A549 (cell line): ENCODE data around the gene DEFB128. TPM values are rescaled to one million over a fixed set of nuclear protein-coding genes. Genes with fewer than 3 reads are reported as not detected.

Experiments
- ATAC-seq, 2 experiments: fragments of 200-7000 bp in 1 of 2; fragments of >200 bp in 1 of 2; cut with Nextera tagmentation in 1 of 2; cut with Tn5 transposase in 1 of 2; 3 replicates each; pipeline versions ENCODE4 v1.8.0 to v1.9.1; 2018 to 2020; ENCODE audit warnings: mild to moderate bottlenecking in 1 of 2, moderate library complexity in 1 of 2
- CTCF ChIA-PET: fragments of 300-600 bp; sonication (Branson Sonifier 250); formaldehyde crosslinking; extraction: SDS; loops from one replicate; lab custom pipeline; 2021; ENCODE audit warnings: antibody characterized with exemption, inconsistent platforms; lab: Yijun Ruan, JAX
- POLR2A ChIA-PET: fragments of 350-600 bp; formaldehyde crosslinking; extraction: SDS; loops from one replicate; lab custom pipeline; 2021; ENCODE audit warnings: antibody characterized with exemption, inconsistent platforms; lab: Yijun Ruan, JAX
- DNase-seq, 2 experiments: peaks; one replicate each; pipeline versions ENCODE4 v3.0.0 to v3.0.0-alpha.2; 2011 to 2016; ENCODE audit warnings: low read depth in 1 of 2, low spot score in 1 of 2
- FAIRE-seq: peaks from 2 replicates; lab custom pipeline; 2011; peaks lifted over from hg19 to GRCh38; lab: Jason Lieb, UNC
- H3K27ac ChIP-seq, 2 experiments: fragments of >200 bp; sonication (Bioruptor Twin); formaldehyde crosslinking; 3 replicates each; pipeline ENCODE4 v1.5.1; 2016 to 2017
- H3K4me1 ChIP-seq: fragments of >200 bp; sonication (Bioruptor Twin); formaldehyde crosslinking; 3 replicates; pipeline ENCODE4 v1.6.1; 2016
- H3K4me2 ChIP-seq: fragments of >200 bp; sonication (Bioruptor Twin); formaldehyde crosslinking; 3 replicates; pipeline ENCODE4 v1.6.1; 2016
- H3K4me3 ChIP-seq: fragments of >200 bp; sonication (Bioruptor Twin); formaldehyde crosslinking; 3 replicates; pipeline ENCODE4 v1.5.1; 2016
- H3K9me3 ChIP-seq: fragments of >200 bp; sonication (Bioruptor Twin); formaldehyde crosslinking; 3 replicates; pipeline ENCODE4 v1.6.1; 2016
- CTCF ChIP-seq: fragments of >200 bp; sonication (Bioruptor Twin); formaldehyde crosslinking; IDR thresholded peaks from 3 replicates; pipeline ENCODE4 v1.5.1; 2016
- EHF ChIP-seq: fragments of 250-450 bp; sonication (Bioruptor Pico); IDR thresholded peaks from 2 replicates; pipeline ENCODE4 v1.5.0; 2020; ENCODE audit warnings: mild to moderate bottlenecking
- EP300 ChIP-seq, 2 experiments: fragments of >200 bp; sonication (Bioruptor Twin); formaldehyde crosslinking; IDR thresholded peaks; 2 replicates in 1 of 2; 3 replicates in 1 of 2; pipeline ENCODE4 v1.6.1; 2016 to 2017
- FOSB ChIP-seq: fragments of 250-450 bp; sonication (Bioruptor Pico); IDR thresholded peaks from 2 replicates; pipeline ENCODE4 v1.5.0; 2020; ENCODE audit warnings: mild to moderate bottlenecking, moderate library complexity
- HOXA7 ChIP-seq: fragments of 250-450 bp; sonication (Bioruptor Pico); IDR thresholded peaks from 2 replicates; pipeline ENCODE4 v1.5.0; 2020; ENCODE audit warnings: mild to moderate bottlenecking, moderate library complexity
- HOXB13 ChIP-seq: fragments of 250-450 bp; sonication (Bioruptor Pico); IDR thresholded peaks from 2 replicates; pipeline ENCODE4 v1.5.0; 2020; ENCODE audit warnings: low read depth, mild to moderate bottlenecking, moderate library complexity
- HOXB5 ChIP-seq: fragments of 250-450 bp; sonication (Bioruptor Pico); IDR thresholded peaks from 2 replicates; pipeline ENCODE4 v1.5.0; 2020; ENCODE audit warnings: mild to moderate bottlenecking, moderate library complexity
- JUNB ChIP-seq: fragments of >200 bp; sonication (Bioruptor Twin); formaldehyde crosslinking; IDR thresholded peaks from 2 replicates; pipeline ENCODE4 v1.6.1; 2016
- KDM5A ChIP-seq: fragments of 200-600 bp; sonication (generic); IDR thresholded peaks from 2 replicates; pipeline ENCODE4 v1.6.1; 2016; ENCODE audit warnings: antibody characterized with exemption, mild to moderate bottlenecking
- NR3C1 ChIP-seq: fragments of >200 bp; sonication (Bioruptor Twin); formaldehyde crosslinking; IDR thresholded peaks from 3 replicates; pipeline ENCODE4 v1.6.1; 2017
- PHF8 ChIP-seq: fragments of 200-600 bp; sonication (generic); IDR thresholded peaks from 2 replicates; pipeline ENCODE4 v1.6.1; 2016; ENCODE audit warnings: low read depth, mild to moderate bottlenecking, antibody characterized with exemption, moderate library complexity, borderline replicate concordance
- RAD21 ChIP-seq, 2 experiments: fragments of >200 bp in 1 of 2; sonication (Bioruptor Twin) in 1 of 2; formaldehyde crosslinking in 1 of 2; IDR thresholded peaks in 1 of 2; conservative IDR thresholded peaks in 1 of 2; 2 replicates in 1 of 2; 3 replicates in 1 of 2; pipeline ENCODE4 v1.6.1; 2012 to 2018; ENCODE audit warnings: inconsistent platforms in 1 of 2
- SREBF2 ChIP-seq: fragments of 450-650 bp; IDR thresholded peaks from 2 replicates; pipeline ENCODE4 v1.6.1; 2014; ENCODE audit warnings: mild to moderate bottlenecking, moderate library complexity
- ZFP36 ChIP-seq: fragments of 450-650 bp; IDR thresholded peaks from 2 replicates; pipeline ENCODE4 v1.6.1; 2014; ENCODE audit warnings: borderline replicate concordance; ENCODE audit not compliant: partially characterized antibody
- ZNF302 ChIP-seq: fragments of 250-450 bp; sonication (Bioruptor Pico); IDR thresholded peaks from 2 replicates; pipeline ENCODE4 v1.9.0; 2021; ENCODE audit warnings: inconsistent platforms, mild to moderate bottlenecking, moderate library complexity
- WGBS: methylation state at CpG from one replicate; pipeline ENCODE4 v1.1.6; 2017; ENCODE audit errors: missing lambda C conversion rate; 5-methylcytosine and 5-hydroxymethylcytosine counted together
- polyA plus RNA-seq, 4 experiments: library from polyadenylated mRNA; depleted of rRNA in 3 of 4; stranded (reverse); fragments of >200 nt; fragmentation: RNase III in 1 of 4; extraction: RNeasy Plus Mini Kit Qiagen cat#74134 plus additional on column Dnase treatment in 1 of 4; gene quantifications; 2 replicates in 3 of 4; 3 replicates in 1 of 4; pipeline ENCODE4 v1.2.3, GENCODE V29; 2011 to 2017
- TF ChIP-seq, protein P1 (sequence below): fragments of >200 bp; sonication (Bioruptor Twin); formaldehyde crosslinking; IDR thresholded peaks from 2 replicates; pipeline ENCODE4 v1.6.1; 2016
- TF ChIP-seq, protein P2 (sequence below): fragments of 250-450 bp; sonication (Bioruptor Pico); IDR thresholded peaks from 2 replicates; pipeline ENCODE4 v1.5.0; 2021; ENCODE audit warnings: mild to moderate bottlenecking, moderate library complexity, borderline replicate concordance
- TF ChIP-seq, protein P3 (sequence below): IDR thresholded peaks from 2 replicates; pipeline ENCODE4 v1.6.1; 2012

DEFB128 gene
- polyA plus RNA-seq, 2 of the 4 experiments (the other 2 are of a cell fraction) = not detected

GRCh38 chr20:142290-142689, 47.2 kb downstream of the DEFB128 start, which contains the start of gene DEFB126:
DEFB126 (plus strand) TSS chr20:142590; CDS start chr20:142629, 39 bp downstream.
- TF ChIP-seq CTCF (no peak), HOXB5 (CRISPR knock-in tag) (no peak), NR3C1 (no peak), JUNB (no peak), EP300 (IDR thresholded peaks at IDR 0.05) (no peak), ZFP36 (no peak), SREBF2 (no peak), PHF8 (no peak), ZNF302 (CRISPR knock-in tag) (no peak), HOXB13 (CRISPR knock-in tag) (no peak), KDM5A (no peak), EHF (CRISPR knock-in tag) (no peak), HOXA7 (no peak), RAD21 (conservative IDR thresholded peaks at IDR 0.05 in 1 of 2, IDR thresholded peaks at IDR 0.05 in 1 of 2) (no peak), FOSB (CRISPR knock-in tag) (no peak)
- TF ChIP-seq, protein P1, sequence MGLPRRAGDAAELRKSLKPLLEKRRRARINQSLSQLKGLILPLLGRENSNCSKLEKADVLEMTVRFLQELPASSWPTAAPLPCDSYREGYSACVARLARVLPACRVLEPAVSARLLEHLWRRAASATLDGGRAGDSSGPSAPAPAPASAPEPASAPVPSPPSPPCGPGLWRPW = no peak
- TF ChIP-seq, protein P2, sequence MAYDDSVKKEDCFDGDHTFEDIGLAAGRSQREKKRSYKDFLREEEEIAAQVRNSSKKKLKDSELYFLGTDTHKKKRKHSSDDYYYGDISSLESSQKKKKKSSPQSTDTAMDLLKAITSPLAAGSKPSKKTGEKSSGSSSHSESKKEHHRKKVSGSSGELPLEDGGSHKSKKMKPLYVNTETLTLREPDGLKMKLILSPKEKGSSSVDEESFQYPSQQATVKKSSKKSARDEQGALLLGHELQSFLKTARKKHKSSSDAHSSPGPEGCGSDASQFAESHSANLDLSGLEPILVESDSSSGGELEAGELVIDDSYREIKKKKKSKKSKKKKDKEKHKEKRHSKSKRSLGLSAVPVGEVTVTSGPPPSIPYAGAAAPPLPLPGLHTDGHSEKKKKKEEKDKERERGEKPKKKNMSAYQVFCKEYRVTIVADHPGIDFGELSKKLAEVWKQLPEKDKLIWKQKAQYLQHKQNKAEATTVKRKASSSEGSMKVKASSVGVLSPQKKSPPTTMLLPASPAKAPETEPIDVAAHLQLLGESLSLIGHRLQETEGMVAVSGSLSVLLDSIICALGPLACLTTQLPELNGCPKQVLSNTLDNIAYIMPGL (CRISPR knock-in tag) = no peak
- TF ChIP-seq, protein P3, sequence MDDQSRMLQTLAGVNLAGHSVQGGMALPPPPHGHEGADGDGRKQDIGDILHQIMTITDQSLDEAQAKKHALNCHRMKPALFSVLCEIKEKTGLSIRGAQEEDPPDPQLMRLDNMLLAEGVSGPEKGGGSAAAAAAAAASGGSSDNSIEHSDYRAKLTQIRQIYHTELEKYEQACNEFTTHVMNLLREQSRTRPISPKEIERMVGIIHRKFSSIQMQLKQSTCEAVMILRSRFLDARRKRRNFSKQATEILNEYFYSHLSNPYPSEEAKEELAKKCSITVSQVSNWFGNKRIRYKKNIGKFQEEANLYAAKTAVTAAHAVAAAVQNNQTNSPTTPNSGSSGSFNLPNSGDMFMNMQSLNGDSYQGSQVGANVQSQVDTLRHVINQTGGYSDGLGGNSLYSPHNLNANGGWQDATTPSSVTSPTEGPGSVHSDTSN = no peak
- Histone ChIP-seq H3K4me2 (no peak within 1 kb of the TSS), H3K4me3 (no peak within 1 kb of the TSS), H3K9me3 (peaks cover 9% of the 10 kb centered on the region), H3K27ac (no peak within 1 kb of the TSS), H3K4me1 (no peaks in the 10 kb centered on the region)
- peak; percentile 10 to 36; a peak in 2 of 6 replicates for ATAC-seq
- 0% methylated on average over 1 of the region's 1 CpG for WGBS
- POLR2A ChIA-PET = no interaction called here
- CTCF ChIA-PET = no interaction called here
- DNase-seq = no peak
- no peak for FAIRE-seq

Other genes with a start within 250 kb of the DEFB128 start
- gene DEFB125, start 102.0 kb downstream of the DEFB128 start, polyA plus RNA-seq (2011; rRNA removed) = not detected in 2 replicates
- not detected in 3 replicates for gene DEFB125, start 102.0 kb downstream of the DEFB128 start, polyA plus RNA-seq (2017; fragmentation: RNase III; extraction: RNeasy Plus Mini Kit Qiagen cat#74134 plus additional on column Dnase treatment)
- gene DEFB126, start 47.1 kb downstream of the DEFB128 start, polyA plus RNA-seq (2011; rRNA removed) = not detected in 2 replicates
- gene DEFB126, start 47.1 kb downstream of the DEFB128 start, polyA plus RNA-seq (2017; fragmentation: RNase III; extraction: RNeasy Plus Mini Kit Qiagen cat#74134 plus additional on column Dnase treatment) = not detected in 3 replicates
- gene DEFB127, start 32.3 kb downstream of the DEFB128 start, polyA plus RNA-seq (2011; rRNA removed) = not detected in 2 replicates
- not detected in 3 replicates for gene DEFB127, start 32.3 kb downstream of the DEFB128 start, polyA plus RNA-seq (2017; fragmentation: RNase III; extraction: RNeasy Plus Mini Kit Qiagen cat#74134 plus additional on column Dnase treatment)
- not detected in 2 replicates for gene DEFB129, start 37.5 kb upstream of the DEFB128 start, polyA plus RNA-seq (2011; rRNA removed)
- not detected in 3 replicates for gene DEFB129, start 37.5 kb upstream of the DEFB128 start, polyA plus RNA-seq (2017; fragmentation: RNase III; extraction: RNeasy Plus Mini Kit Qiagen cat#74134 plus additional on column Dnase treatment)
- not detected in 2 replicates for gene DEFB132, start 68.0 kb upstream of the DEFB128 start, polyA plus RNA-seq (2011; rRNA removed)
- gene DEFB132, start 68.0 kb upstream of the DEFB128 start, polyA plus RNA-seq (2017; fragmentation: RNase III; extraction: RNeasy Plus Mini Kit Qiagen cat#74134 plus additional on column Dnase treatment) = not detected in 3 replicates
- 23.2 and 23.9 TPM in 2 replicates for gene C20orf96, start 101.0 kb upstream of the DEFB128 start, polyA plus RNA-seq (2011; rRNA removed)
- gene C20orf96, start 101.0 kb upstream of the DEFB128 start, polyA plus RNA-seq (2017; fragmentation: RNase III; extraction: RNeasy Plus Mini Kit Qiagen cat#74134 plus additional on column Dnase treatment) = 16.5 to 20.9 TPM (median 20.5 TPM) in 3 replicates
- 17.4 and 19.8 TPM in 2 replicates for gene ZCCHC3, start 107.9 kb upstream of the DEFB128 start, polyA plus RNA-seq (2011; rRNA removed)
- gene ZCCHC3, start 107.9 kb upstream of the DEFB128 start, polyA plus RNA-seq (2017; fragmentation: RNase III; extraction: RNeasy Plus Mini Kit Qiagen cat#74134 plus additional on column Dnase treatment) = 16.3 to 17.7 TPM (median 17.3 TPM) in 3 replicates
- 7.0 and 7.5 TPM in 2 replicates for gene SOX12, start 135.8 kb upstream of the DEFB128 start, polyA plus RNA-seq (2011; rRNA removed)
- 24.6 to 32.8 TPM (median 29.2 TPM) in 3 replicates for gene SOX12, start 135.8 kb upstream of the DEFB128 start, polyA plus RNA-seq (2017; fragmentation: RNase III; extraction: RNeasy Plus Mini Kit Qiagen cat#74134 plus additional on column Dnase treatment)
- 40.5 and 47.5 TPM in 2 replicates for gene NRSN2, start 157.4 kb upstream of the DEFB128 start, polyA plus RNA-seq (2011; rRNA removed)
- 59.6 to 74.8 TPM (median 74.3 TPM) in 3 replicates for gene NRSN2, start 157.4 kb upstream of the DEFB128 start, polyA plus RNA-seq (2017; fragmentation: RNase III; extraction: RNeasy Plus Mini Kit Qiagen cat#74134 plus additional on column Dnase treatment)
- 210 and 269 TPM in 2 replicates for gene TRIB3, start 191.0 kb upstream of the DEFB128 start, polyA plus RNA-seq (2011; rRNA removed)
- gene TRIB3, start 191.0 kb upstream of the DEFB128 start, polyA plus RNA-seq (2017; fragmentation: RNase III; extraction: RNeasy Plus Mini Kit Qiagen cat#74134 plus additional on column Dnase treatment) = 28.4 to 39.8 TPM (median 34.0 TPM) in 3 replicates
- 222 and 239 TPM in 2 replicates for gene RBCK1, start 218.6 kb upstream of the DEFB128 start, polyA plus RNA-seq (2011; rRNA removed)
- gene RBCK1, start 218.6 kb upstream of the DEFB128 start, polyA plus RNA-seq (2017; fragmentation: RNase III; extraction: RNeasy Plus Mini Kit Qiagen cat#74134 plus additional on column Dnase treatment) = 105 to 117 TPM (median 112 TPM) in 3 replicates